Measurements from ENCODE around the gene PLEKHG3.
A peak's percentile ranks its signal among the peaks of the same experiment; 100 is the strongest.

PLEKHG3 gene

GRCh38 chr14:64704143-64704742 is at the start of gene PLEKHG3:
Gene PLEKHG3 (plus strand): TSS chr14:64704424. CDS start chr14:64727632, 23,208 bp downstream.
- no peak for DNase-seq (ENCODE audit: low spot score)

- no peak for DNase-seq (ENCODE audit: low spot score)
Measured at GRCh38 chr14:64654901-64655300, 49.3 kb upstream of the PLEKHG3 start.

- no peak for DNase-seq (ENCODE audit: low spot score)
Measured at GRCh38 chr14:64656986-64657385, 47.2 kb upstream of the PLEKHG3 start.

- DNase-seq (ENCODE audit: low spot score), result no peak
Measured at GRCh38 chr14:64658201-64658600, 46.0 kb upstream of the PLEKHG3 start.

- DNase-seq (ENCODE audit: low spot score), result peak; percentile 8
Measured at GRCh38 chr14:64658700-64659264, 45.4 kb upstream of the PLEKHG3 start.

- no peak for DNase-seq (ENCODE audit: low spot score)
Measured at GRCh38 chr14:64659366-64659765, 44.9 kb upstream of the PLEKHG3 start.

GRCh38 chr14:64663174-64663573 is 41.0 kb upstream of the PLEKHG3 start:
- DNase-seq (ENCODE audit: low spot score), result no peak

GRCh38 chr14:64671591-64671990 is 32.6 kb upstream of the PLEKHG3 start:
- DNase-seq (ENCODE audit: low spot score), result peak; percentile 71

- no peak for DNase-seq (ENCODE audit: low spot score)
Measured at GRCh38 chr14:64673316-64673715, 30.9 kb upstream of the PLEKHG3 start.

- peak; percentile 60 for DNase-seq (ENCODE audit: low spot score)
Measured at GRCh38 chr14:64673748-64674147, 30.5 kb upstream of the PLEKHG3 start.

- DNase-seq (ENCODE audit: low spot score), result no peak
Measured at GRCh38 chr14:64674829-64675228, 29.4 kb upstream of the PLEKHG3 start.

- DNase-seq (ENCODE audit: low spot score), result no peak
Measured at GRCh38 chr14:64675312-64675711, 28.9 kb upstream of the PLEKHG3 start.

- DNase-seq (ENCODE audit: low spot score), result no peak
Measured at GRCh38 chr14:64676410-64677008, 27.7 kb upstream of the PLEKHG3 start.

- no peak for DNase-seq (ENCODE audit: low spot score)
Measured at GRCh38 chr14:64680013-64680713, 24.1 kb upstream of the PLEKHG3 start.

GRCh38 chr14:64680714-64681065 is 23.5 kb upstream of the PLEKHG3 start:
- DNase-seq (ENCODE audit: low spot score), result no peak

- DNase-seq (ENCODE audit: low spot score), result no peak
Measured at GRCh38 chr14:64681796-64682710, 22.2 kb upstream of the PLEKHG3 start.

GRCh38 chr14:64682843-64683242 is 21.4 kb upstream of the PLEKHG3 start:
- no peak for DNase-seq (ENCODE audit: low spot score)

- DNase-seq (ENCODE audit: low spot score), result no peak
Measured at GRCh38 chr14:64683264-64683663, 21.0 kb upstream of the PLEKHG3 start.

- DNase-seq (ENCODE audit: low spot score), result no peak
Measured at GRCh38 chr14:64684091-64684490, 20.1 kb upstream of the PLEKHG3 start.

- DNase-seq (ENCODE audit: low spot score), result no peak
Measured at GRCh38 chr14:64685371-64686281, 18.6 kb upstream of the PLEKHG3 start.

GRCh38 chr14:64686282-64686615 is 18.0 kb upstream of the PLEKHG3 start:
- DNase-seq (ENCODE audit: low spot score), result no peak
